K562 (cell line): ENCODE measurements around the gene PTCHD4. TPM values are rescaled to one million over a fixed set of nuclear protein-coding genes. Genes with fewer than 3 reads are reported as not detected.

Experiments used
- ARNT ChIP-seq, 2 experiments: fragments of 450-650 bp; IDR thresholded peaks; 2 replicates each; pipeline ENCODE4 v1.6.1; 2016; ENCODE audit warnings: mild to moderate bottlenecking in 1 of 2
- BRF1 ChIP-seq: IDR thresholded peaks from 3 replicates; pipeline ENCODE4 v1.6.1; 2011; ENCODE audit warnings: borderline replicate concordance, mild to moderate bottlenecking; ENCODE audit not compliant: insufficient read length; ENCODE audit errors: extremely low read depth
- DACH1 ChIP-seq: fragments of 450-650 bp; IDR thresholded peaks from 2 replicates; pipeline ENCODE4 v1.6.1; 2018; ENCODE audit not compliant: partially characterized antibody
- TBP ChIP-seq: optimal IDR thresholded peaks from 2 replicates; pipeline ENCODE3; 2011; ENCODE audit warnings: low read depth, low read length, improper control_type of control experiment
- ZNF146 ChIP-seq: IDR thresholded peaks from one replicate; pipeline ENCODE4 v1.6.1; 2018; ENCODE audit warnings: missing compliant biosample characterization; ENCODE audit not compliant: unreplicated experiment
- polyA plus RNA-seq, 8 experiments: library from polyadenylated mRNA; depleted of rRNA in 4 of 8; stranded (reverse) in 5 of 8; unstranded in 3 of 8; fragments of >200 nt; fragmentation: Nextera tagmentation in 2 of 8; fragmentation: Illumina TruSeq in 1 of 8; extraction: Ambion mirVana in 2 of 8; extraction: Trizol in 1 of 8; gene quantifications; 2 replicates each; pipeline versions ENCODE4 v1.2.1 to v1.2.3, GENCODE V29; 2011 to 2014; ENCODE audit warnings: inconsistent platforms in 1 of 8, missing spikeins in 1 of 8
- total RNA-seq, 7 experiments: library from RNA; depleted of rRNA in 6 of 7; stranded (reverse); fragments of >200 nt in 6 of 7; fragmentation: Illumina TruSeq in 2 of 7; extraction: Trizol in 2 of 7; gene quantifications; 2 replicates each; pipeline versions ENCODE4 v1.2.1 to v1.2.3, GENCODE V29; 2011 to 2021; ENCODE audit warnings: low replicate concordance in 1 of 7
- TF ChIP-seq, protein P1 (sequence below), 2 experiments: fragments of 450-650 bp; conservative IDR thresholded peaks; 2 replicates each; pipeline ENCODE4 v1.6.1; 2017; ENCODE audit warnings: mild to moderate bottlenecking in 2 of 2, moderate library complexity in 2 of 2
- TF ChIP-seq, protein P2 (sequence below): fragments of 450-650 bp; IDR thresholded peaks from 2 replicates; pipeline ENCODE4 v1.6.1; 2017; ENCODE audit warnings: antibody characterized with exemption
- TF ChIP-seq, protein P3 (sequence below): fragments of 450-650 bp; IDR thresholded peaks from 2 replicates; pipeline ENCODE4 v1.6.1; 2018; ENCODE audit not compliant: partially characterized antibody

PTCHD4 gene
- total and polyA plus RNA-seq, 9 of the 15 experiments (the other 6 are each of a cell fraction or from before 2014, with no cell fraction given): not detected

GRCh38 chr6:48144021-48144420 lies 33.0 kb upstream of the PTCHD4 start (continued):
- TF ChIP-seq BRF1 (no peak), TBP (no peak), DACH1 (no peak), ARNT (IDR thresholded peaks at IDR 0.05) (no peak), ZNF146 (CRISPR knock-in tag) (no peak)
- TF ChIP-seq, protein P1, sequence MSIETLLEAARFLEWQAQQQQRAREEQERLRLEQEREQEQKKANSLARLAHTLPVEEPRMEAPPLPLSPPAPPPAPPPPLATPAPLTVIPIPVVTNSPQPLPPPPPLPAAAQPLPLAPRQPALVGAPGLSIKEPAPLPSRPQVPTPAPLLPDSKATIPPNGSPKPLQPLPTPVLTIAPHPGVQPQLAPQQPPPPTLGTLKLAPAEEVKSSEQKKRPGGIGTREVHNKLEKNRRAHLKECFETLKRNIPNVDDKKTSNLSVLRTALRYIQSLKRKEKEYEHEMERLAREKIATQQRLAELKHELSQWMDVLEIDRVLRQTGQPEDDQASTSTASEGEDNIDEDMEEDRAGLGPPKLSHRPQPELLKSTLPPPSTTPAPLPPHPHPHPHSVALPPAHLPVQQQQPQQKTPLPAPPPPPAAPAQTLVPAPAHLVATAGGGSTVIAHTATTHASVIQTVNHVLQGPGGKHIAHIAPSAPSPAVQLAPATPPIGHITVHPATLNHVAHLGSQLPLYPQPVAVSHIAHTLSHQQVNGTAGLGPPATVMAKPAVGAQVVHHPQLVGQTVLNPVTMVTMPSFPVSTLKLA (conservative IDR thresholded peaks at IDR 0.05): no peak
- TF ChIP-seq, protein P2, sequence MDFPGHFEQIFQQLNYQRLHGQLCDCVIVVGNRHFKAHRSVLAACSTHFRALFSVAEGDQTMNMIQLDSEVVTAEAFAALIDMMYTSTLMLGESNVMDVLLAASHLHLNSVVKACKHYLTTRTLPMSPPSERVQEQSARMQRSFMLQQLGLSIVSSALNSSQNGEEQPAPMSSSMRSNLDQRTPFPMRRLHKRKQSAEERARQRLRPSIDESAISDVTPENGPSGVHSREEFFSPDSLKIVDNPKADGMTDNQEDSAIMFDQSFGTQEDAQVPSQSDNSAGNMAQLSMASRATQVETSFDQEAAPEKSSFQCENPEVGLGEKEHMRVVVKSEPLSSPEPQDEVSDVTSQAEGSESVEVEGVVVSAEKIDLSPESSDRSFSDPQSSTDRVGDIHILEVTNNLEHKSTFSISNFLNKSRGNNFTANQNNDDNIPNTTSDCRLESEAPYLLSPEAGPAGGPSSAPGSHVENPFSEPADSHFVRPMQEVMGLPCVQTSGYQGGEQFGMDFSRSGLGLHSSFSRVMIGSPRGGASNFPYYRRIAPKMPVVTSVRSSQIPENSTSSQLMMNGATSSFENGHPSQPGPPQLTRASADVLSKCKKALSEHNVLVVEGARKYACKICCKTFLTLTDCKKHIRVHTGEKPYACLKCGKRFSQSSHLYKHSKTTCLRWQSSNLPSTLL: no peak
- TF ChIP-seq, protein P3, sequence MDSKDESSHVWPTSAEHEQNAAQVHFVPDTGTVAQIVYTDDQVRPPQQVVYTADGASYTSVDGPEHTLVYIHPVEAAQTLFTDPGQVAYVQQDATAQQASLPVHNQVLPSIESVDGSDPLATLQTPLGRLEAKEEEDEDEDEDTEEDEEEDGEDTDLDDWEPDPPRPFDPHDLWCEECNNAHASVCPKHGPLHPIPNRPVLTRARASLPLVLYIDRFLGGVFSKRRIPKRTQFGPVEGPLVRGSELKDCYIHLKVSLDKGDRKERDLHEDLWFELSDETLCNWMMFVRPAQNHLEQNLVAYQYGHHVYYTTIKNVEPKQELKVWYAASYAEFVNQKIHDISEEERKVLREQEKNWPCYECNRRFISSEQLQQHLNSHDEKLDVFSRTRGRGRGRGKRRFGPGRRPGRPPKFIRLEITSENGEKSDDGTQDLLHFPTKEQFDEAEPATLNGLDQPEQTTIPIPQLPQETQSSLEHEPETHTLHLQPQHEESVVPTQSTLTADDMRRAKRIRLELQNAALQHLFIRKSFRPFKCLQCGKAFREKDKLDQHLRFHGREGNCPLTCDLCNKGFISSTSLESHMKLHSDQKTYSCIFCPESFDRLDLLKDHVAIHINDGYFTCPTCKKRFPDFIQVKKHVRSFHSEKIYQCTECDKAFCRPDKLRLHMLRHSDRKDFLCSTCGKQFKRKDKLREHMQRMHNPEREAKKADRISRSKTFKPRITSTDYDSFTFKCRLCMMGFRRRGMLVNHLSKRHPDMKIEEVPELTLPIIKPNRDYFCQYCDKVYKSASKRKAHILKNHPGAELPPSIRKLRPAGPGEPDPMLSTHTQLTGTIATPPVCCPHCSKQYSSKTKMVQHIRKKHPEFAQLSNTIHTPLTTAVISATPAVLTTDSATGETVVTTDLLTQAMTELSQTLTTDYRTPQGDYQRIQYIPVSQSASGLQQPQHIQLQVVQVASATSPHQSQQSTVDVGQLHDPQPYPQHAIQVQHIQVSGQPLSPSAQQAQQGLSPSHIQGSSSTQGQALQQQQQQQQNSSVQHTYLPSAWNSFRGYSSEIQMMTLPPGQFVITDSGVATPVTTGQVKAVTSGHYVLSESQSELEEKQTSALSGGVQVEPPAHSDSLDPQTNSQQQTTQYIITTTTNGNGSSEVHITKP: no peak
